Testis (tissue), 3 donors: ENCODE data around the gene SELENOI. TPM values are rescaled to one million over a fixed set of nuclear protein-coding genes. Genes with fewer than 3 reads are reported as not detected.
"Not testable (repeated sequence)": the region's sequence is repeated elsewhere in the genome, so short reads cannot be mapped to it uniquely, and the experiment has no call there.

Experiments
- DNase-seq: peaks from one replicate; pipeline ENCODE4 v3.0.0-alpha.2; 2019
- H3K27ac ChIP-seq, 2 donors: fragments of 200-600 bp; sonication (generic); one replicate each; pipeline ENCODE4 v1.5.1; 2019
- H3K27me3 ChIP-seq: fragments of 200-600 bp; sonication (generic); one replicate; pipeline ENCODE4 v1.5.1; 2019
- H3K36me3 ChIP-seq: fragments of 200-600 bp; sonication (generic); one replicate; pipeline ENCODE4 v1.5.1; 2017; ENCODE audit warnings: low read depth; ENCODE audit errors: missing control alignments
- H3K4me1 ChIP-seq: fragments of 200-600 bp; sonication (generic); one replicate; pipeline ENCODE4 v1.5.1; 2019
- H3K4me3 ChIP-seq, 2 donors: fragments of 200-600 bp; sonication (generic); one replicate each; pipeline ENCODE4 v1.5.1; 2017 to 2019
- H3K9me3 ChIP-seq: fragments of 200-600 bp; sonication (generic); one replicate; pipeline ENCODE4 v1.5.1; 2017
- POLR2A ChIP-seq: fragments of 450-650 bp; IDR thresholded peaks from one replicate; pipeline ENCODE4 v1.6.1; 2017; ENCODE audit warnings: antibody characterized with exemption, mild to moderate bottlenecking, moderate library complexity
- WGBS, 2 donors: methylation state at CpG; one replicate each; pipeline ENCODE4 v1.1.5; 2018; 5-methylcytosine and 5-hydroxymethylcytosine counted together
- intact Hi-C: fragments of 100-400 bp; cut with DNase I; formaldehyde crosslinking; loops from one replicate; pipeline ENCODE4 v1.15.1; 2023; ENCODE audit warnings: low total_unique reads
- polyA plus RNA-seq: library from polyadenylated mRNA; stranded (reverse); fragments of 350-450 nt; fragmentation: Illumina TruSeq; extraction: RNeasy Lipid Tissue Mini Kit (QIAGEN cat#74804); gene quantifications from one replicate; pipeline ENCODE4 v1.2.3, GENCODE V29; 2014; ENCODE audit warnings: low read depth, low replicate concordance; ENCODE audit not compliant: insufficient read depth
- total RNA-seq, 2 donors: library from RNA; depleted of rRNA; stranded (reverse); fragments of >200 nt; gene quantifications; one replicate each; pipeline ENCODE4 v1.2.3, GENCODE V29; 2016
- TF ChIP-seq, protein P1 (sequence below), 3 experiments: fragments of 450-650 bp in 2 of 3; fragments of 200-600 bp in 1 of 3; sonication (generic) in 1 of 3; IDR thresholded peaks; one replicate each; pipeline ENCODE4 v1.5.1; 2016 to 2019; ENCODE audit warnings: antibody characterized with exemption in 3 of 3, mild to moderate bottlenecking in 2 of 3, moderate library complexity in 1 of 3

The SELENOI gene
- total and polyA plus RNA-seq, 3 donors from 2014 or later: 8.7 to 26.7 (median 23.8) TPM

DNA sequence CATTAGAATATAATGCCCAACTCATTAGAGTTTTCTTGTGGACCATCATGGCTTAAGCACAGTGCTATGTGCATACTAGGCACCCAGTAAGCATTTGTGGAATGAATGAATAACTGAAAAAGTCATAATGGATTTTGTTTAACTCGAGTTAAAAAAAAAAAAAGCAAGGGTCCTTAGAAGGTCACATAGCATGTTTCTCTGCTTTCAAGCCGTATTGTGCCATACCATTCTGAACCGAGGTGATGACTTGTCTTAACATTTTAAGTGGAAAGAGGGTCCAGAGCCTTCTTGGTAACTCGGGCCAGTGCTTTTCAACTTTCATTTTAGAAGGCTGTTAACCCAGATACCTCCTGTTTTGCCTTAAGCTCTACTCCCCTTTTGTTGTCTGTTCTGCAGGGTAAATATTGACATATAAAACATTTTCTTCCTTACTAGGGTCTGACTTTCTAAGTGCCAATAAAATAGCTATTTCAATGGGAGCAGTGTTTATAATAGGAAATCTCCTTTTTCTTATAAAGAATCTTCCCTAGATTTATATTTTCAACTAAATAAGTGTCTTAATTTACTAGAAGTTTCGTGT is 1.4 kb downstream of the SELENOI start:
- H3K36me3 ChIP-seq: no peaks in the 10 kb centered on the region
- WGBS, 2 donors: 19 to 25% methylated on average over 5 of the region's 5 CpGs
- no peaks in the 10 kb centered on the region for H3K9me3 ChIP-seq
- no peaks in the 10 kb centered on the region for H3K27me3 ChIP-seq
- TF ChIP-seq, protein P1, sequence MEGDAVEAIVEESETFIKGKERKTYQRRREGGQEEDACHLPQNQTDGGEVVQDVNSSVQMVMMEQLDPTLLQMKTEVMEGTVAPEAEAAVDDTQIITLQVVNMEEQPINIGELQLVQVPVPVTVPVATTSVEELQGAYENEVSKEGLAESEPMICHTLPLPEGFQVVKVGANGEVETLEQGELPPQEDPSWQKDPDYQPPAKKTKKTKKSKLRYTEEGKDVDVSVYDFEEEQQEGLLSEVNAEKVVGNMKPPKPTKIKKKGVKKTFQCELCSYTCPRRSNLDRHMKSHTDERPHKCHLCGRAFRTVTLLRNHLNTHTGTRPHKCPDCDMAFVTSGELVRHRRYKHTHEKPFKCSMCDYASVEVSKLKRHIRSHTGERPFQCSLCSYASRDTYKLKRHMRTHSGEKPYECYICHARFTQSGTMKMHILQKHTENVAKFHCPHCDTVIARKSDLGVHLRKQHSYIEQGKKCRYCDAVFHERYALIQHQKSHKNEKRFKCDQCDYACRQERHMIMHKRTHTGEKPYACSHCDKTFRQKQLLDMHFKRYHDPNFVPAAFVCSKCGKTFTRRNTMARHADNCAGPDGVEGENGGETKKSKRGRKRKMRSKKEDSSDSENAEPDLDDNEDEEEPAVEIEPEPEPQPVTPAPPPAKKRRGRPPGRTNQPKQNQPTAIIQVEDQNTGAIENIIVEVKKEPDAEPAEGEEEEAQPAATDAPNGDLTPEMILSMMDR (IDR thresholded peaks at IDR 0.05): no peak
- no peak for TF ChIP-seq POLR2A
- intact Hi-C loops: no loop called here
- H3K27ac ChIP-seq: peak overlapping the region; percentile 85 to 95
- H3K4me3 ChIP-seq: peak overlapping the region in 1 of 2 donors; percentile 82
- no peak for DNase-seq
- peaks cover 9% of the 10 kb centered on the region for H3K4me1 ChIP-seq

DNA sequence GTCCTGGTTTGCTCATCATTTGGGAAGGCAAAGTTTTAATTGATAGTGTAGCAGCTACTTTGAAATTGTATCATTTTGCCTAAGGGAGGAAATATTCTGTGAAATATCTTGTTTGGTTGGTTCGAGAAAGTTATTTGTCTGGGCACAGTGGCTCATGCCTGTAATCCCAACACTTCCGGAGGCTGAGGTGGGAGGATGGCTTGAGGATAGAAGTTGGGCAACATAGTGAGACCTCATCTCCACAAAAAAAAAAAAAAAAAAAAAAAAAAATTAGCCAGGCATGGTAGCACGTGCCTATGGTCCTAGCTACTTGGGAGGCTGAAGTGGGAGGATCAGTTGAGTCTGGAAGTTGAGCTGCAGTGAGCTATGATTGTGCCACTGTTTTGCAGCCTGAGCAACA is 3.7 kb downstream of the SELENOI start:
- Histone ChIP-seq H3K4me1 (peaks cover 6% of the 10 kb centered on the region), H3K27ac (no peak overlapping the region), H3K36me3 (no peaks in the 10 kb centered on the region), H3K27me3 (no peaks in the 10 kb centered on the region), H3K4me3 (no peak overlapping the region), H3K9me3 (no peaks in the 10 kb centered on the region)
- intact Hi-C loops: no loop called here
- 64 to 81% methylated on average over 3 of the region's 3 CpGs for WGBS, 2 donors
- DNase-seq: peak; percentile 59
- TF ChIP-seq, protein P1 (IDR thresholded peaks at IDR 0.05): no peak
- TF ChIP-seq POLR2A: no peak

DNA sequence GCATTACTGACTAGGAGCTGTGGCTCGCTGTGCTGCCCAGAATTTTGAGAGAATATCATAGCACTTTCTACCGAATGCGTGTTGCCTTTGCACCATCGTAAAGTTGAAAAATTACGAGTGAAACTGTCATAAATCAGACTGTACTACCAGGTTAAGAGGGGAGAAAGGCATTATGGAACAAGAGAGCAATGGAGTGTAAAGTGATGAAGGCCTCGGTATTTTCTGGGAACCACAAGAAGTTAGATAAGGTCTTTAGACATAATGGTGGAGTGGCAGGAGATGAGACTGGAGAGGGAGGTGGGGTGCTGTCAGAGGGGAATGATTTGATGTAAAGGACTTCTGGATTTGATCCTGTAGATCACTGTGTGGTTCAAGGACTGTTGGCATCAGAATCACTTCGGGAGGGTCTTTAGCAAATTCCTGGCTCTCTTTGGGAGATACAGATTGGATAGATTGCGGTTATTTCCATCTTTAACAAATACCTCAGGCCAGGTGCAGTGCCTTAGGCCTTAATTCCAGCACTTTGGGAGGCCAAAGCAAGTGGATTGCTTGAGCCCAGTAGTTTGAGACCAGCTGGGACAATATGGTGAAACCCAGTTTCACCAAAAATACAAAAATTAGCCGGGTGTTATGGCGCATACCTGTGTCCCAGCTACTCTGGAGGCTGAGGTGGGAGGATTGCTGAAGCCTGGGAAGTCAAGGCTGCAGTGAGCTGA is 5.6 kb downstream of the SELENOI start:
- Histone ChIP-seq H3K9me3 (no peaks in the 10 kb centered on the region), H3K27me3 (no peaks in the 10 kb centered on the region), H3K27ac (no peak overlapping the region), H3K36me3 (no peaks in the 10 kb centered on the region), H3K4me1 (peaks cover 5% of the 10 kb centered on the region), H3K4me3 (no peak overlapping the region)
- DNase-seq: no peak
- intact Hi-C loops: no loop called here
- 91 to 92% methylated on average over 10 of the region's 10 CpGs for WGBS, 2 donors
- TF ChIP-seq, protein P1 (IDR thresholded peaks at IDR 0.05): no peak
- TF ChIP-seq POLR2A: no peak

DNA sequence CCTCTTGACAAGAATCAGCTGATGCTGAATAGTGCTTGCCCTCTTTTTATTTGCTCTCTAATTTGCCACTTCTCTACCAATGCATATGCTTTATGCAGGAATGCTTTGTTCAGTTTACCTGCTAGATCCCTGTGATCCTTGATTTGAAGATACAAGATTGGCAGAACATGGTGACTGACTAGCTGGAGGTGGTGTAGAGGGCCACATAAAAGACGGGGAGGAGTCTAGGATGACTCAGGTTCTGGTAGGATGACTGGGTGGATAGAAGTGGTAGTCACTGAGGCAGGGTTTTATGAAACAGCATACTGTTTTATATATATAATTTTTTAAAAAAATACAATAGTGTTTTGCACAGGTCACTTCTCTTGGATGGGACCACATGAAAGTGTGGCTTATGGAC is 6.9 kb downstream of the SELENOI start:
- Histone ChIP-seq H3K4me1 (no peaks in the 10 kb centered on the region), H3K27ac (no peak overlapping the region), H3K4me3 (no peak overlapping the region), H3K36me3 (no peaks in the 10 kb centered on the region), H3K27me3 (no peaks in the 10 kb centered on the region), H3K9me3 (no peaks in the 10 kb centered on the region)
- intact Hi-C loops: no loop called here
- no peak for DNase-seq
- TF ChIP-seq POLR2A: no peak
- TF ChIP-seq, protein P1 (IDR thresholded peaks at IDR 0.05): no peak
- whole genome bisulfite sequencing, 2 donors: 92 to 95% methylated on average over 1 of the region's 1 CpG

DNA sequence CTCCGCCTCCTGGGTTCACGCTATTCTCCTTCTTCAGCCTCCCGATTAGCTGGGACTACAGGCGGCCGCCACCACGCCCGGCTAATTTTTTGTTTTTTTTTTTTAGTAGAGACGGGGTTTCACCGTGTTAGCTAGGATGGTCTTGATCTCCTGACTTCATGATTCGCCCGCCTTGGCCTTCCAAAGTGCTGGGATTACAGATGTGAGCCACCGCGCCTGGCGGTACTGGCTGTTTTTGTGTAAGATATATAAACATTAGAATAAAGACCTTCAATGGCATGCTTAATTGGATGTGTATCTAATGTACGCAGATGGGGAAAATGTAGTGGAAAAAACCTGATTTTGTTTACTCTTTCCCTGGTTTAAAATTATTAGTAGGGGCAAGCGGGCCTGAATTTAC is 8.5 kb downstream of the SELENOI start:
- H3K36me3 ChIP-seq, H3K27me3 ChIP-seq, H3K4me1 ChIP-seq, intact Hi-C loops, H3K9me3 ChIP-seq, DNase-seq, H3K27ac ChIP-seq, H3K4me3 ChIP-seq: not testable (repeated sequence)
- 91% methylated on average over 16 of the region's 16 CpGs for WGBS, 2 donors
